ENCODE results near the gene SLC16A8. TPM values are rescaled to one million over a fixed set of nuclear protein-coding genes. Genes with fewer than 3 reads are reported as not detected.

The SLC16A8 gene
- total and polyA plus RNA-seq, 2 donors from 2014 or later = 0.31 to 0.92 TPM

DNA sequence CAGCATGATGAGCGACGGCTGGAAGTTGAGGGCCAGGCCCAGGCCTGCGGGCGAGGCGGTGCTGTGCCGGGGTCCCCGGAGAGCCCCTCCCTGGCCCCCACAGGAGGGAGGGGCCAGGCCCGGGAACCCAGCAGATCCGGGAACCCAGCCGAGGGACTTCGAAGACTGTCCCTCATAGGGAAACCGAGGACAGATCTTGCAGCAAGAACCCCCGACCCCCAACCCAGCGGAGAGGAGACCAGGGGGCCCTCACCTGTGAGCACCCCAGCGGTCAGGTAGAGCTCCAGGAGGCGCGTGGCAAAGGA, 2.4 kb downstream of the SLC16A8 start:
- no peak overlapping the region for H3K27ac ChIP-seq (ENCODE audit: low read depth in 2 of 2, low read length in 2 of 2)
- H3K9ac ChIP-seq (ENCODE audit: low read length in 3 of 3) = no peak overlapping the region
- no peaks in the 10 kb centered on the region for H3K9me3 ChIP-seq (ENCODE audit: control insufficient read depth in 2 of 3, insufficient read depth in 1 of 3, low read length in 3 of 3)
- H3K27me3 ChIP-seq (ENCODE audit: control insufficient read depth, insufficient read depth, low read length) = peaks cover 3% of the 10 kb centered on the region
- intact Hi-C loops (cut with DNase I) = no loop called here
- no peak for FAIRE-seq
- H3K4me1 ChIP-seq (ENCODE audit: control insufficient read depth in 2 of 3, insufficient read depth in 2 of 3, low read depth in 1 of 3, low read length in 3 of 3) = peaks cover 0 to 8% (median 0%) of the 10 kb centered on the region in 3 donors
- TF ChIP-seq CTCF (IDR thresholded peaks at IDR 0.05; ENCODE audit: borderline replicate concordance, extremely low read depth, insufficient read depth) = no peak
- no peak for DNase-seq
- H3K36me3 ChIP-seq (ENCODE audit: control insufficient read depth in 2 of 3, insufficient read depth in 3 of 3, low read length in 3 of 3) = no peaks in the 10 kb centered on the region
- H3K4me3 ChIP-seq (ENCODE audit: low read length in 3 of 3) = no peak overlapping the region

- Histone ChIP-seq H3K4me3 (ENCODE audit: low read length in 3 of 3) (peak overlapping the region in 1 of 3 donors; percentile 35), H3K9ac (ENCODE audit: low read length in 3 of 3) (no peak overlapping the region), H3K9me3 (ENCODE audit: control insufficient read depth in 2 of 3, insufficient read depth in 1 of 3, low read length in 3 of 3) (no peaks in the 10 kb centered on the region), H3K36me3 (ENCODE audit: control insufficient read depth in 2 of 3, insufficient read depth in 3 of 3, low read length in 3 of 3) (no peaks in the 10 kb centered on the region), H3K27me3 (ENCODE audit: control insufficient read depth, insufficient read depth, low read length) (peaks cover 3% of the 10 kb centered on the region), H3K27ac (ENCODE audit: low read depth in 2 of 2, low read length in 2 of 2) (no peak overlapping the region), H3K4me1 (ENCODE audit: control insufficient read depth in 2 of 3, insufficient read depth in 2 of 3, low read depth in 1 of 3, low read length in 3 of 3) (peaks cover 0 to 8% (median 0%) of the 10 kb centered on the region in 3 donors)
- FAIRE-seq = no peak
- TF ChIP-seq CTCF (IDR thresholded peaks at IDR 0.05; ENCODE audit: borderline replicate concordance, extremely low read depth, insufficient read depth) = no peak
- intact Hi-C loops (cut with DNase I) = no loop called here
- DNase-seq = peak; percentile 49 to 80 (median 63)
Measured at GRCh38 chr22:38080850-38081635, 2.9 kb downstream of the SLC16A8 start.

- Histone ChIP-seq H3K27me3 (ENCODE audit: control insufficient read depth, insufficient read depth, low read length) (peaks cover 3% of the 10 kb centered on the region), H3K9ac (ENCODE audit: low read length in 3 of 3) (no peak overlapping the region), H3K27ac (ENCODE audit: low read depth in 2 of 2, low read length in 2 of 2) (no peak overlapping the region), H3K9me3 (ENCODE audit: control insufficient read depth in 2 of 3, insufficient read depth in 1 of 3, low read length in 3 of 3) (no peaks in the 10 kb centered on the region), H3K4me1 (ENCODE audit: control insufficient read depth in 2 of 3, insufficient read depth in 2 of 3, low read depth in 1 of 3, low read length in 3 of 3) (peaks cover 0 to 8% (median 0%) of the 10 kb centered on the region in 3 donors), H3K36me3 (ENCODE audit: control insufficient read depth in 2 of 3, insufficient read depth in 3 of 3, low read length in 3 of 3) (no peaks in the 10 kb centered on the region), H3K4me3 (ENCODE audit: low read length in 3 of 3) (peak overlapping the region in 1 of 3 donors; percentile 35)
- TF ChIP-seq CTCF (IDR thresholded peaks at IDR 0.05; ENCODE audit: borderline replicate concordance, extremely low read depth, insufficient read depth) = no peak
- FAIRE-seq (no peak), DNase-seq (peak in 1 of 5 donors; percentile 53)
- intact Hi-C loops (cut with DNase I) = no loop called here
Measured at GRCh38 chr22:38080474-38080849, 3.5 kb downstream of the SLC16A8 start.

Measured in kidney (tissue), 14 donors.